ENCODE data around the gene ALPG. TPM values are rescaled to one million over a fixed set of nuclear protein-coding genes. Genes with fewer than 3 reads are reported as not detected.
"Not testable (repeated sequence)": the region's sequence is repeated elsewhere in the genome, so short reads cannot be mapped to it uniquely, and the experiment has no call there.

Gene ALPG
- total RNA-seq, 1 donor from 2014 or later: not detected

DNA sequence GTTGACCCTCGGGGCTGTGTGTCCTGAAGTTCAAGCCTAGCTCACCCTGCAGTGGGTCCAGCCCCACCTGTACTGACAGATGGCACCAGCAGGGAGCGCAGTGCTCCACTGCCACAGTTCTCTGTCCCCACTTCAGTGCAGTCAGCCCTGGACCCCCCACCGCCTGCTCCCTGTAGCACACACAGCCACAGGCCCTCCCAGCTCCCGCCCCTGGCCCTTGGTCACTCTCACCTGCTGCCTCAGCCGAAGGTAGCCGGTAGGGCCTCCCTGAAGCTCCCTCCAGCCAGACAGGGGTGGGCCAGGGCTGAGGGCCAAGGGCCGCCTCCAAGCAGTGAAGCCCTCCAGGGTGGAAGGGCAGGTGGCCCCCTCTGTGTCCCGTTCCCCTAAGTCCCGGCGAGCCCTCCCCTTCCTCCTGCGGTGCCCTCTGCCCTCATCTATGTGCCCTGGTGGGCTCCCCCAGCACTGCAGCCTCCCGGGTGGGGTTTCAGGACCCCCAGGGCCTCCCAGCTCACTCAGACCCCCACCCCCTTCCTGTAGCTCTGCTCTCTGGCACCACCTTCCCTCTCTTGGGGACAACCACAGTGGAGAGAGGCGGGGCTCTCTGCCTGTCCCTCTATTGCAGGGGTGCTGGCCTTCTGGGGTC, 38.9 kb upstream of the ALPG start:
- Mint-ChIP-seq H3K27me3 (ENCODE audit: low read depth) (no peaks in the 10 kb centered on the region), H3K27ac (ENCODE audit: unreplicated experiment) (no peak overlapping the region), H3K4me1 (ENCODE audit: low read depth) (peaks cover 9% of the 10 kb centered on the region), H3K9me3 (ENCODE audit: low read depth) (no peaks in the 10 kb centered on the region), H3K4me3 (ENCODE audit: unreplicated experiment) (no peak overlapping the region), H3K36me3 (ENCODE audit: low read depth) (no peaks in the 10 kb centered on the region)
- DNase-seq (ENCODE audit: low spot score): peak; percentile 92
- TF ChIP-seq, protein P1, sequence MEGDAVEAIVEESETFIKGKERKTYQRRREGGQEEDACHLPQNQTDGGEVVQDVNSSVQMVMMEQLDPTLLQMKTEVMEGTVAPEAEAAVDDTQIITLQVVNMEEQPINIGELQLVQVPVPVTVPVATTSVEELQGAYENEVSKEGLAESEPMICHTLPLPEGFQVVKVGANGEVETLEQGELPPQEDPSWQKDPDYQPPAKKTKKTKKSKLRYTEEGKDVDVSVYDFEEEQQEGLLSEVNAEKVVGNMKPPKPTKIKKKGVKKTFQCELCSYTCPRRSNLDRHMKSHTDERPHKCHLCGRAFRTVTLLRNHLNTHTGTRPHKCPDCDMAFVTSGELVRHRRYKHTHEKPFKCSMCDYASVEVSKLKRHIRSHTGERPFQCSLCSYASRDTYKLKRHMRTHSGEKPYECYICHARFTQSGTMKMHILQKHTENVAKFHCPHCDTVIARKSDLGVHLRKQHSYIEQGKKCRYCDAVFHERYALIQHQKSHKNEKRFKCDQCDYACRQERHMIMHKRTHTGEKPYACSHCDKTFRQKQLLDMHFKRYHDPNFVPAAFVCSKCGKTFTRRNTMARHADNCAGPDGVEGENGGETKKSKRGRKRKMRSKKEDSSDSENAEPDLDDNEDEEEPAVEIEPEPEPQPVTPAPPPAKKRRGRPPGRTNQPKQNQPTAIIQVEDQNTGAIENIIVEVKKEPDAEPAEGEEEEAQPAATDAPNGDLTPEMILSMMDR (IDR thresholded peaks at IDR 0.05): peak; percentile 55

DNA sequence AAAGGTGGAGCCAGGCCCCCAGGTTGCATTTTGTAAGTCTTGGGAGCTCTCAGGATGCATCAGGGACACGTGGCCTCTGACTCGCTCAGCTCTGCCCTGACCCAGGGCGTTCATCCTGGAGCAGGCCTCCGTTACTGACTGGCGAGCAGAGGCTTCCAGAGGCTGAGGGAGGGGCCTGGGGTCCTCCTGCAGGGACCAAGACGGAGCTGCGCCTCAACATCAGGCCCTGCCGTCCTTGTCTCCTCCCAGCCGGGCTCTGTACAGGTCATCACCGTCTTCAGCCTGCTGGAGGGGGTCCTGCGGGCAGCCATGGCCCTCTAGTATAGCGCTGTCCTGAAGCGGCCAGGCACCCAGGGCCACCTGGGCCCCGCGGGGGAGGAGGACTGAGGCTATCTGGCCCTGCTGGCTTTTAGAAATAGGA, 38.3 kb upstream of the ALPG start:
- Mint-ChIP-seq H3K27me3 (ENCODE audit: low read depth) (no peaks in the 10 kb centered on the region), H3K36me3 (ENCODE audit: low read depth) (no peaks in the 10 kb centered on the region), H3K4me1 (ENCODE audit: low read depth) (peaks cover 9% of the 10 kb centered on the region), H3K9me3 (ENCODE audit: low read depth) (no peaks in the 10 kb centered on the region), H3K27ac (ENCODE audit: unreplicated experiment) (no peak overlapping the region), H3K4me3 (ENCODE audit: unreplicated experiment) (no peak overlapping the region)
- TF ChIP-seq, protein P1 (IDR thresholded peaks at IDR 0.05): no peak
- DNase-seq (ENCODE audit: low spot score): peak; percentile 75

DNA sequence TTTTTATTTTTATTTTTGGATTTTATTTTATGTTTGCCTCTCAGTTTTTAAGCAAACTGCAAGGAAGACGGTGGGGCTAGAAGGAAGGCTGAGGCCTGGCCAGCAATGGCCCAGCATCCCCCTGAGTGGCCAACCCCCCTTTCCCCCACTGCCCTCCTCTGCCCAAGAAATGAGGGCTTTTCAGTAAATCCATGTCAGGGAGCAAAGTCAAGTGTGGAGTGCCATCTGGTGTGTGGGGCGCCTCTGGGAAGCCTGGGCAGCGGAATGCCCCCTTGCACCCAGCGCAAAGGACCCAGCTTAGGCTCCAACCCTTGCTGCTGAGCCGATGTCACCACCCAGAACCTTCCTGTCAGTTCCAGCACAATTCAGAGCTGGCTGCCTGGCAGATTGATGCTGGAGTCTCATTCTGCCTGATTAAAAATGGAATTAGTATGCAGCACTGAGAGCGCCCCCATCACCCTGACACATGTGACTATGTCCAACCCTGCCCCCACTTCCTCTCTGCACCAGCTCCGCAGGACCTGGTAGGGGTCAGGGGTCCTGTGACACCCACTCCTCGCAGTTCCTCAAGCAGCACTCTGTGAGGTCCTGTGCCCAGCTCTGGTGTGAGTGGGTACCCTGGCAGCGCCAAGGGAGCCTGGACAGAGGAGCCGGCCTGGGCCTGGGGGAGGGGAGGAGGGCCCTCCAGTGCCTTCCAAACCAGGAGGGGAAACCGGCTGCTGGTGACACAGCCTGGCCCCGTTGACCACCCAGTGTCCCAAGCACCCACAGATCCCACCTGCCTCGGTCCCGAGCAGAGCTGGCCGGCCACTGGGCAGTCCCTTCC, 37.3 kb upstream of the ALPG start:
- H3K4me1 Mint-ChIP-seq (ENCODE audit: low read depth): peaks cover 4% of the 10 kb centered on the region
- no peaks in the 10 kb centered on the region for H3K9me3 Mint-ChIP-seq (ENCODE audit: low read depth)
- H3K27me3 Mint-ChIP-seq (ENCODE audit: low read depth): no peaks in the 10 kb centered on the region
- H3K4me3 Mint-ChIP-seq (ENCODE audit: unreplicated experiment): no peak overlapping the region
- peak; percentile 61 for DNase-seq (ENCODE audit: low spot score)
- TF ChIP-seq, protein P1 (IDR thresholded peaks at IDR 0.05): no peak
- no peak overlapping the region for H3K27ac Mint-ChIP-seq (ENCODE audit: unreplicated experiment)
- H3K36me3 Mint-ChIP-seq (ENCODE audit: low read depth): no peaks in the 10 kb centered on the region

DNA sequence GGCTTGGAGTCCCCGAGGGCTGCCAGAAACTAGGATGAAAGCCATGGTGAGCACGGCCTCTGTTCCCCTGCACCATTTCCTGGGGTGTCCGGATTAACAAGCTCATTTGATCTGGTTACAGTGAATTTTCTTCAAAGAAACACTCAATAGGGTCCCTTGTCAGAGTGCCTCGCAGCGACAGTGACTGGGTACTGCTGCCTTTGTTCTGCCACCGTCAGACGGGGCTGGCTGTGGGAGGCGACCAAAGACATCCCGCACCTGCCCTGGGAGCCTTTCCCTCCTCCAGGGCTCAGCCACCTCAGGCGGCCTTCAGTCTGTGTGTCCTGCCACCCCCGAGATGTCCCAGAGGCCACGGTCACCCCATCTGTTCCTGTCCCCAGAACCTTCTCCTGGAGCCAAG, 36.6 kb upstream of the ALPG start:
- not testable (repeated sequence) for H3K4me3 Mint-ChIP-seq (ENCODE audit: unreplicated experiment); H3K36me3 Mint-ChIP-seq (ENCODE audit: low read depth); H3K27ac Mint-ChIP-seq (ENCODE audit: unreplicated experiment); H3K27me3 Mint-ChIP-seq (ENCODE audit: low read depth); H3K4me1 Mint-ChIP-seq (ENCODE audit: low read depth); H3K9me3 Mint-ChIP-seq (ENCODE audit: low read depth)
- DNase-seq (ENCODE audit: low spot score): peak; percentile 38

DNA sequence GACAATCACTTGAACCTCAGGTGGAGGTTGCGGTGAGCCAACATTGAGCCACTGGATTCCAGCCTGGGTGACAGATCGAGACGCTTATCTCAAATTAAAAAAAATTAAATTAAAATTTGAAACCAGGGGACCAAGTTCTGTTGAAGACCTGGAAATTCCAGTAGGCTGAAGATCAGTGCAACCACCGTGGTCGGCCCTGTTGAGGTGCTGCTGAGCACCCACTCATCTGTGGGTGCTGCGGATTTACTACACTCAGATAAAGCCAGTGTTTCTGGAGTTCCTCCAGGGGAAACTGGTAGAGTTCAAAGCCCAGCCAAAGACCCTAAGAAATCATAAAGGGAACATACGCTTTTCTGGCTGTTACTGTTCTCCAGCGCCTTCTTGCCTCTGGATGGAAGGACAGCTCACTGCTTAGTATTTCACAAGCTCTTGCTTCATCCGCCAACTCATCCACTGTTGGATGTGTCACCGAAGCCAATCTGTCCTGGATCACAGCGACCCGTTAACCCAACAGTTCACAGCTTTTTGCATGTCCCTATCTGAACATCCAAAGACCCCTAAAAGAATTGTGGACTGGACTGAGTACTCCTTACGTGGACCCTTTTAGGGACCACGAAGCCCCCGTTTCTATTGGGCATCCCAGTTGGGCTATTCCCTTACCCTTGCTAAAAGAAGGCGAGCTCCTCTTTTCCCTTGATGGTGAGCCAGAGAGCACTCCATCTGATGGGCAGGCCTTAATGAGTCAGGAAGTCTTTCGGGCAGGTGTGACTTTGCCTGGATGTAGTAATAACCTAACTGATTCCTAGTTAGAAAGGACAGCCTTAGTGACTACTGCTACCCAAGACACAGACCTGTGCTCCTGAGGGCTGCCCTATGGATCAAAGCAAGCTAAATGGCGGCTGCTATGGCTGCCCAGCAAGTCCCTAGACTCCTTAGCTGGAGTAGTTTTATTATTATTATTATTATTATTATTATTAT, 34.1 kb upstream of the ALPG start:
- DNase-seq (ENCODE audit: low spot score): peak; percentile 33
- no peaks in the 10 kb centered on the region for H3K4me1 Mint-ChIP-seq (ENCODE audit: low read depth)
- peaks cover 4% of the 10 kb centered on the region for H3K27me3 Mint-ChIP-seq (ENCODE audit: low read depth)
- TF ChIP-seq, protein P1 (IDR thresholded peaks at IDR 0.05): no peak
- no peak overlapping the region for H3K27ac Mint-ChIP-seq (ENCODE audit: unreplicated experiment)
- H3K36me3 Mint-ChIP-seq (ENCODE audit: low read depth): no peaks in the 10 kb centered on the region
- no peaks in the 10 kb centered on the region for H3K9me3 Mint-ChIP-seq (ENCODE audit: low read depth)
- H3K4me3 Mint-ChIP-seq (ENCODE audit: unreplicated experiment): no peak overlapping the region

Data from chondrocyte (in vitro differentiated cells).